Measurements from ENCODE around the gene NOPCHAP1. TPM values are rescaled to one million over a fixed set of nuclear protein-coding genes. Genes with fewer than 3 reads are reported as not detected.
"Not testable (repeated sequence)": the region's sequence is repeated elsewhere in the genome, so short reads cannot be mapped to it uniquely, and the experiment has no call there.

The NOPCHAP1 gene
- 1 to 10 TPM; 4.7 to 9.9 (median 6.6) TPM for total RNA-seq

- Histone ChIP-seq H3K4me1 (peaks cover 19% of the 10 kb centered on the region), H3K27ac (peak within 1 kb of the TSS; percentile 51), H3K4me3 (peak within 1 kb of the TSS; percentile 89), H3K27me3 (no peaks in the 10 kb centered on the region), H3K36me3 (peaks cover 14% of the 10 kb centered on the region), H3K9me3 (no peaks in the 10 kb centered on the region)
- WGBS = under 1% methylated on average over 45 of the region's 59 CpGs
- DNase-seq (ENCODE audit: low spot score in 2 of 2) = peak; percentile 95 to 97
- TF ChIP-seq POLR2A (IDR thresholded peaks at IDR 0.05) = peak in 1 of 2 donors; percentile 22
- TF ChIP-seq EP300 (IDR thresholded peaks at IDR 0.05) = no peak
- no peak for TF ChIP-seq CTCF (IDR thresholded peaks at IDR 0.05)
- peak in 1 of 3 donors; percentile 57 for TF ChIP-seq POLR2AphosphoS5 (IDR thresholded peaks at IDR 0.05)
These were observed at the start of gene NOPCHAP1 for GRCh38 chr12:104986022-104986941. Gene NOPCHAP1, plus strand, starts transcription at chr12:104986316. Its CDS starts 37 bp downstream, at chr12:104986353.

- H3K36me3 ChIP-seq = no peaks in the 10 kb centered on the region
These were observed 47.7 kb upstream of the NOPCHAP1 start for GRCh38 chr12:104938371-104938770.

GRCh38 chr12:104939089-104939488, 47.0 kb upstream of the NOPCHAP1 start:
- TF ChIP-seq EP300 (IDR thresholded peaks at IDR 0.05) = no peak
- no peak for TF ChIP-seq POLR2AphosphoS5 (IDR thresholded peaks at IDR 0.05)
- no peak for TF ChIP-seq POLR2A (IDR thresholded peaks at IDR 0.05)
- TF ChIP-seq CTCF (IDR thresholded peaks at IDR 0.05) = no peak
- H3K27me3 ChIP-seq = no peaks in the 10 kb centered on the region
- no peak for DNase-seq (ENCODE audit: low spot score in 2 of 2)
- WGBS = 91% methylated on average over 2 of the region's 2 CpGs
- H3K4me3 ChIP-seq = no peak overlapping the region
- H3K9me3 ChIP-seq = no peaks in the 10 kb centered on the region
- H3K4me1 ChIP-seq = no peaks in the 10 kb centered on the region
- no peak overlapping the region for H3K27ac ChIP-seq
- H3K36me3 ChIP-seq = no peaks in the 10 kb centered on the region

More at GRCh38 chr12:104938371-104938770, 47.7 kb upstream of the NOPCHAP1 start:
- H3K4me1 ChIP-seq = no peaks in the 10 kb centered on the region
- WGBS = 59% methylated on average over 3 of the region's 3 CpGs
- no peaks in the 10 kb centered on the region for H3K27me3 ChIP-seq
- DNase-seq (ENCODE audit: low spot score in 2 of 2) = no peak
- H3K9me3 ChIP-seq = no peaks in the 10 kb centered on the region
- no peak for TF ChIP-seq EP300 (IDR thresholded peaks at IDR 0.05)
- no peak for TF ChIP-seq CTCF (IDR thresholded peaks at IDR 0.05)
- no peak for TF ChIP-seq POLR2AphosphoS5 (IDR thresholded peaks at IDR 0.05)
- no peak for TF ChIP-seq POLR2A (IDR thresholded peaks at IDR 0.05)
- H3K4me3 ChIP-seq = no peak overlapping the region
- H3K27ac ChIP-seq = no peak overlapping the region

GRCh38 chr12:104941454-104941853, 44.7 kb upstream of the NOPCHAP1 start:
- DNase-seq (ENCODE audit: low spot score in 2 of 2) = no peak
- 89% methylated on average over 3 of the region's 3 CpGs for WGBS
- Histone ChIP-seq H3K4me3 (no peak overlapping the region), H3K36me3 (no peaks in the 10 kb centered on the region), H3K9me3 (no peaks in the 10 kb centered on the region), H3K4me1 (no peaks in the 10 kb centered on the region), H3K27me3 (no peaks in the 10 kb centered on the region), H3K27ac (no peak overlapping the region)
- TF ChIP-seq POLR2A (IDR thresholded peaks at IDR 0.05) (no peak), CTCF (IDR thresholded peaks at IDR 0.05) (no peak), EP300 (IDR thresholded peaks at IDR 0.05) (no peak), POLR2AphosphoS5 (IDR thresholded peaks at IDR 0.05) (no peak)

GRCh38 chr12:104942075-104942474, 44.0 kb upstream of the NOPCHAP1 start:
- Histone ChIP-seq H3K36me3 (no peaks in the 10 kb centered on the region), H3K27ac (no peak overlapping the region), H3K27me3 (no peaks in the 10 kb centered on the region), H3K4me3 (no peak overlapping the region), H3K4me1 (no peaks in the 10 kb centered on the region), H3K9me3 (no peaks in the 10 kb centered on the region)
- no peak for DNase-seq (ENCODE audit: low spot score in 2 of 2)
- 98% methylated on average over 4 of the region's 4 CpGs for WGBS
- TF ChIP-seq POLR2AphosphoS5 (IDR thresholded peaks at IDR 0.05) (no peak), POLR2A (IDR thresholded peaks at IDR 0.05) (no peak), CTCF (IDR thresholded peaks at IDR 0.05) (no peak), EP300 (IDR thresholded peaks at IDR 0.05) (no peak)

GRCh38 chr12:104943401-104943800, 42.7 kb upstream of the NOPCHAP1 start:
- not testable (repeated sequence) for H3K27me3 ChIP-seq; H3K27ac ChIP-seq; DNase-seq (ENCODE audit: low spot score in 2 of 2); H3K4me1 ChIP-seq; H3K4me3 ChIP-seq; H3K36me3 ChIP-seq; H3K9me3 ChIP-seq
- WGBS = 95% methylated on average over 8 of the region's 8 CpGs

Measured in suprapubic skin (tissue), 4 donors.